ENCODE data around the gene SMIM36. TPM values are rescaled to one million over a fixed set of nuclear protein-coding genes. Genes with fewer than 3 reads are reported as not detected.
A peak's percentile ranks its signal among the peaks of the same experiment; 100 is the strongest.

Gene SMIM36
- total RNA-seq = not detected

GRCh38 chr17:55510986-55511721, at the start of gene SMIM36:
Gene SMIM36 (minus strand): TSS chr17:55511452.
- WGBS, 2 donors (ENCODE audit: low coverage in 1 of 2) = 81 to 84% methylated on average over 5 to 9 of the region's 18 CpGs
- Histone ChIP-seq H3K9me3 (no peaks in the 10 kb centered on the region), H3K27ac (no peak within 1 kb of the TSS), H3K4me3 (no peak within 1 kb of the TSS), H3K4me1 (peaks cover 0 to 10% (median 0%) of the 10 kb centered on the region in 3 donors), H3K36me3 (no peaks in the 10 kb centered on the region), H3K27me3 (no peaks in the 10 kb centered on the region)
- TF ChIP-seq POLR2AphosphoS5 (IDR thresholded peaks at IDR 0.05) (no peak), CTCF (IDR thresholded peaks at IDR 0.05) (no peak), EP300 (IDR thresholded peaks at IDR 0.05) (no peak), POLR2A (IDR thresholded peaks at IDR 0.05) (no peak)
- ATAC-seq = no peak

- no peaks in the 10 kb centered on the region for H3K27me3 ChIP-seq
- no peaks in the 10 kb centered on the region for H3K36me3 ChIP-seq
- no peak for ATAC-seq
- WGBS, 2 donors (ENCODE audit: low coverage in 1 of 2) = 80% methylated on average over 5 of the region's 8 CpGs; no CpG with 5 or more reads in 1 of the 2 donors
- no peak overlapping the region for H3K4me3 ChIP-seq
- no peak overlapping the region for H3K27ac ChIP-seq
- H3K9me3 ChIP-seq = no peaks in the 10 kb centered on the region
- TF ChIP-seq CTCF (IDR thresholded peaks at IDR 0.05) (no peak), POLR2A (IDR thresholded peaks at IDR 0.05) (no peak), POLR2AphosphoS5 (IDR thresholded peaks at IDR 0.05) (no peak)
- H3K4me1 ChIP-seq = no peaks in the 10 kb centered on the region
Observed at GRCh38 chr17:55555772-55556171, 44.5 kb upstream of the SMIM36 start.

GRCh38 chr17:55549140-55549539, 37.9 kb upstream of the SMIM36 start:
- Histone ChIP-seq H3K9me3 (peaks cover 0 to 7% (median 0%) of the 10 kb centered on the region in 3 donors), H3K4me3 (no peak overlapping the region), H3K36me3 (no peaks in the 10 kb centered on the region), H3K27ac (no peak overlapping the region), H3K4me1 (no peaks in the 10 kb centered on the region), H3K27me3 (no peaks in the 10 kb centered on the region)
- WGBS, 2 donors (ENCODE audit: low coverage in 1 of 2) = 33 to 38% methylated on average over 2 of the region's 2 CpGs
- TF ChIP-seq CTCF (IDR thresholded peaks at IDR 0.05) (no peak), POLR2A (IDR thresholded peaks at IDR 0.05) (no peak), EP300 (IDR thresholded peaks at IDR 0.05) (no peak), POLR2AphosphoS5 (IDR thresholded peaks at IDR 0.05) (no peak)
- no peak for ATAC-seq

- Histone ChIP-seq H3K27ac (no peak overlapping the region), H3K4me1 (no peaks in the 10 kb centered on the region), H3K27me3 (no peaks in the 10 kb centered on the region), H3K36me3 (no peaks in the 10 kb centered on the region), H3K9me3 (peaks cover 0 to 7% (median 0%) of the 10 kb centered on the region in 3 donors), H3K4me3 (no peak overlapping the region)
- ATAC-seq = no peak
- 67% methylated on average over 1 of the region's 1 CpG; no CpG with 5 or more reads in 1 of the 2 donors for WGBS, 2 donors (ENCODE audit: low coverage in 1 of 2)
- TF ChIP-seq EP300 (IDR thresholded peaks at IDR 0.05) (no peak), CTCF (IDR thresholded peaks at IDR 0.05) (no peak), POLR2A (IDR thresholded peaks at IDR 0.05) (no peak), POLR2AphosphoS5 (IDR thresholded peaks at IDR 0.05) (peak; percentile 30)
Observed at GRCh38 chr17:55546991-55547664, 35.9 kb upstream of the SMIM36 start.

Data from gastroesophageal sphincter (tissue), 4 donors.